Activated T-cell treated with anti-CD3 and anti-CD28 coated beads, Interleukin-2, amount 50 U/mL, for 72 hours (primary cell): Measurements from ENCODE around the gene IL10. TPM values are rescaled to one million over a fixed set of nuclear protein-coding genes. Genes with fewer than 3 reads are reported as not detected.

Source experiments
- ATAC-seq, 2 donors: fragments of 150-1000 bp; cut with Tn5 transposase; replicated peaks in 1 of 2; 2 replicates each; pipeline ENCODE4 v1.10.0; 2021; ENCODE audit warnings: moderate library complexity in 2 of 2, mild to moderate bottlenecking in 1 of 2
- DNase-seq, 2 donors: peaks; one replicate each; pipeline ENCODE4 v3.0.0; 2021 to 2022; ENCODE audit warnings: mixed read lengths in 1 of 2
- H3K27ac Mint-ChIP-seq: one replicate; pipeline ENCODE4 v1.8.0; 2022; ENCODE audit warnings: mild to moderate bottlenecking, moderate library complexity, mixed read lengths
- H3K27me3 Mint-ChIP-seq: one replicate; pipeline ENCODE4 v1.8.0; 2022; ENCODE audit warnings: low read depth, mixed read lengths
- H3K36me3 Mint-ChIP-seq, 2 donors: one replicate each; pipeline ENCODE4 v1.8.0; 2022; ENCODE audit warnings: mixed read lengths in 2 of 2, mild to moderate bottlenecking in 1 of 2; ENCODE audit not compliant: insufficient read depth in 2 of 2
- H3K4me1 Mint-ChIP-seq: one replicate; pipeline ENCODE4 v1.8.0; 2022; ENCODE audit warnings: low read depth, mixed read lengths
- H3K4me3 Mint-ChIP-seq, 2 donors: one replicate each; pipeline ENCODE4 v1.8.0; 2022; ENCODE audit warnings: mild to moderate bottlenecking in 2 of 2, mixed read lengths in 2 of 2, moderate library complexity in 2 of 2
- H3K9me3 Mint-ChIP-seq, 2 donors: one replicate each; pipeline ENCODE4 v1.8.0; 2022; ENCODE audit warnings: mixed read lengths in 2 of 2
- total RNA-seq, 2 donors: library from RNA; stranded (reverse); gene quantifications; one replicate each; pipeline ENCODE4 v1.2.3, GENCODE V29; 2022

The IL10 gene
- total RNA-seq, 2 donors from 2014 or later = 0.77 to 2.3 TPM

GRCh38 chr1:206748348-206749030, 23.8 kb downstream of the IL10 start:
- Mint-ChIP-seq H3K4me1 (peaks cover 42% of the 10 kb centered on the region), H3K27me3 (peaks cover 8% of the 10 kb centered on the region), H3K4me3 (no peak overlapping the region), H3K9me3 (no peaks in the 10 kb centered on the region), H3K27ac (no peak overlapping the region), H3K36me3 (no peaks in the 10 kb centered on the region)
- DNase-seq = no peak
- ATAC-seq = no peak

GRCh38 chr1:206745301-206745700, 27.0 kb downstream of the IL10 start:
- Mint-ChIP-seq H3K4me1 (peaks cover 67% of the 10 kb centered on the region), H3K27me3 (peaks cover 8% of the 10 kb centered on the region), H3K27ac (no peak overlapping the region), H3K4me3 (no peak overlapping the region), H3K36me3 (no peaks in the 10 kb centered on the region), H3K9me3 (no peaks in the 10 kb centered on the region)
- ATAC-seq (no peak), DNase-seq (no peak)

- H3K4me1 Mint-ChIP-seq = peaks cover 71% of the 10 kb centered on the region
These were observed 27.6 kb downstream of the IL10 start for GRCh38 chr1:206744683-206745082.

GRCh38 chr1:206742719-206743383, 29.4 kb downstream of the IL10 start:
- Mint-ChIP-seq H3K27ac (no peak overlapping the region), H3K36me3 (no peaks in the 10 kb centered on the region), H3K27me3 (no peaks in the 10 kb centered on the region), H3K4me3 (peak overlapping the region; percentile 30 to 31), H3K9me3 (no peaks in the 10 kb centered on the region), H3K4me1 (peaks cover 78% of the 10 kb centered on the region)
- DNase-seq = peak in 1 of 2 donors; percentile 69
- peak; percentile 27 to 35 for ATAC-seq

More at GRCh38 chr1:206744683-206745082, 27.6 kb downstream of the IL10 start:
- Mint-ChIP-seq H3K27me3 (peaks cover 7% of the 10 kb centered on the region), H3K4me3 (peak overlapping the region in 1 of 2 donors; percentile 60), H3K27ac (no peak overlapping the region), H3K36me3 (no peaks in the 10 kb centered on the region), H3K9me3 (no peaks in the 10 kb centered on the region)
- ATAC-seq (peak; percentile 21 to 32), DNase-seq (peak in 1 of 2 donors; percentile 36)

- ATAC-seq (no peak), DNase-seq (no peak)
- Mint-ChIP-seq H3K4me3 (no peak overlapping the region), H3K4me1 (peaks cover 91% of the 10 kb centered on the region), H3K27me3 (no peaks in the 10 kb centered on the region), H3K36me3 (no peaks in the 10 kb centered on the region), H3K9me3 (no peaks in the 10 kb centered on the region), H3K27ac (no peak overlapping the region)
These were observed 31.1 kb downstream of the IL10 start for GRCh38 chr1:206741142-206741701.

GRCh38 chr1:206739411-206740076, 32.8 kb downstream of the IL10 start:
- Mint-ChIP-seq H3K36me3 (no peaks in the 10 kb centered on the region), H3K4me1 (peaks cover 93% of the 10 kb centered on the region), H3K27me3 (no peaks in the 10 kb centered on the region), H3K4me3 (peak overlapping the region; percentile 66 to 75), H3K27ac (peak overlapping the region; percentile 72), H3K9me3 (no peaks in the 10 kb centered on the region)
- ATAC-seq (peak; percentile 82 to 85), DNase-seq (peak; percentile 56 to 72)

GRCh38 chr1:206738370-206739366, 33.6 kb downstream of the IL10 start:
- H3K36me3 Mint-ChIP-seq = no peaks in the 10 kb centered on the region
- peaks cover 94% of the 10 kb centered on the region for H3K4me1 Mint-ChIP-seq
- H3K27ac Mint-ChIP-seq = peak overlapping the region; percentile 33
- no peaks in the 10 kb centered on the region for H3K9me3 Mint-ChIP-seq
- H3K27me3 Mint-ChIP-seq = no peaks in the 10 kb centered on the region
- DNase-seq = no peak
- ATAC-seq = no peak
- peak overlapping the region; percentile 66 to 75 for H3K4me3 Mint-ChIP-seq

- Mint-ChIP-seq H3K4me1 (peaks cover 87% of the 10 kb centered on the region), H3K27ac (no peak overlapping the region), H3K4me3 (peak overlapping the region; percentile 17 to 31), H3K27me3 (no peaks in the 10 kb centered on the region), H3K36me3 (peaks cover 0 to 3% of the 10 kb centered on the region in 2 donors), H3K9me3 (no peaks in the 10 kb centered on the region)
- peak; percentile 48 to 55 for DNase-seq
- ATAC-seq = peak; percentile 44 to 51
These were observed 34.5 kb downstream of the IL10 start for GRCh38 chr1:206737729-206738201.

- H3K4me3 Mint-ChIP-seq = peak overlapping the region; percentile 17 to 31
- H3K27me3 Mint-ChIP-seq = no peaks in the 10 kb centered on the region
- peaks cover 0 to 6% of the 10 kb centered on the region in 2 donors for H3K36me3 Mint-ChIP-seq
- H3K27ac Mint-ChIP-seq = peak overlapping the region; percentile 4
- ATAC-seq (peak; percentile 1 to 21), DNase-seq (peak; percentile 39)
- H3K9me3 Mint-ChIP-seq = no peaks in the 10 kb centered on the region
- peaks cover 80% of the 10 kb centered on the region for H3K4me1 Mint-ChIP-seq
These were observed 35.2 kb downstream of the IL10 start for GRCh38 chr1:206736878-206737728.

- H3K9me3 Mint-ChIP-seq = no peaks in the 10 kb centered on the region
- no peak for DNase-seq
- no peak overlapping the region for H3K27ac Mint-ChIP-seq
- no peaks in the 10 kb centered on the region for H3K27me3 Mint-ChIP-seq
- peaks cover 0 to 7% of the 10 kb centered on the region in 2 donors for H3K36me3 Mint-ChIP-seq
- no peak for ATAC-seq
- peaks cover 65% of the 10 kb centered on the region for H3K4me1 Mint-ChIP-seq
- no peak overlapping the region for H3K4me3 Mint-ChIP-seq
These were observed 36.7 kb downstream of the IL10 start for GRCh38 chr1:206735553-206736031.

- no peaks in the 10 kb centered on the region for H3K27me3 Mint-ChIP-seq
- peaks cover 59% of the 10 kb centered on the region for H3K4me1 Mint-ChIP-seq
- H3K9me3 Mint-ChIP-seq = no peaks in the 10 kb centered on the region
- H3K36me3 Mint-ChIP-seq = peaks cover 2 to 10% of the 10 kb centered on the region in 2 donors
- H3K4me3 Mint-ChIP-seq = no peak overlapping the region
- ATAC-seq (peak; percentile 22 to 38), DNase-seq (peak; percentile 69 to 83)
- no peak overlapping the region for H3K27ac Mint-ChIP-seq
These were observed 37.7 kb downstream of the IL10 start for GRCh38 chr1:206734499-206735142.
